PC-9 (cell line): ENCODE data around the gene PCDHGB7.

Experiments
- CTCF ChIP-seq: fragments of 200-600 bp; sonication (generic); conservative IDR thresholded peaks from 2 replicates; pipeline ENCODE4 v1.6.1; 2017; ENCODE audit warnings: mixed run types, antibody characterized with exemption, mild to moderate bottlenecking, moderate library complexity
- EZH2 ChIP-seq: fragments of 200-600 bp; sonication (generic); IDR thresholded peaks from 2 replicates; pipeline ENCODE4 v1.8.0; 2017; ENCODE audit warnings: antibody characterized with exemption, low read depth

- TF ChIP-seq CTCF (no peak), EZH2 (no peak)
Measured at GRCh38 chr5:141403387-141403786, 14.1 kb upstream of the PCDHGB7 start.
